GM19351 (cell line): Measurements from ENCODE around the gene SLC35F3.

Source experiments
- ATAC-seq: cut with Tn5 transposase; IDR thresholded peaks from one replicate; pipeline ENCODE4 v1.9.1; 2021; ENCODE audit warnings: mild to moderate bottlenecking, moderate library complexity; ENCODE audit not compliant: unreplicated experiment

SLC35F3 gene

GRCh38 chr1:234216116-234216703 lies 311.7 kb downstream of the SLC35F3 start:
- peak; percentile 24 for ATAC-seq

GRCh38 chr1:234217316-234217840 lies 312.9 kb downstream of the SLC35F3 start:
- no peak for ATAC-seq

GRCh38 chr1:234218078-234218477 lies 313.6 kb downstream of the SLC35F3 start:
- no peak for ATAC-seq

GRCh38 chr1:234219711-234220110 lies 315.2 kb downstream of the SLC35F3 start:
- no peak for ATAC-seq

GRCh38 chr1:234221601-234222000 lies 317.1 kb downstream of the SLC35F3 start:
- ATAC-seq = no peak

GRCh38 chr1:234222561-234223280 lies 318.2 kb downstream of the SLC35F3 start:
- ATAC-seq = no peak

- ATAC-seq = no peak
These were observed 321.8 kb downstream of the SLC35F3 start for GRCh38 chr1:234226113-234226818.

GRCh38 chr1:234226819-234227165 lies 322.3 kb downstream of the SLC35F3 start:
- no peak for ATAC-seq

GRCh38 chr1:234229581-234230387 lies 325.3 kb downstream of the SLC35F3 start:
- no peak for ATAC-seq

- peak; percentile 86 for ATAC-seq
These were observed 326.0 kb downstream of the SLC35F3 start for GRCh38 chr1:234230414-234230862.

- ATAC-seq = no peak
These were observed 326.8 kb downstream of the SLC35F3 start for GRCh38 chr1:234231061-234231892.

GRCh38 chr1:234231893-234232276 lies 327.4 kb downstream of the SLC35F3 start:
- no peak for ATAC-seq

GRCh38 chr1:234234199-234234598 lies 329.7 kb downstream of the SLC35F3 start:
- no peak for ATAC-seq

- no peak for ATAC-seq
These were observed 331.0 kb downstream of the SLC35F3 start for GRCh38 chr1:234235434-234235881.

GRCh38 chr1:234237393-234237792 lies 332.9 kb downstream of the SLC35F3 start:
- no peak for ATAC-seq

GRCh38 chr1:234238060-234238459 lies 333.6 kb downstream of the SLC35F3 start:
- no peak for ATAC-seq

GRCh38 chr1:234239515-234239914 lies 335.0 kb downstream of the SLC35F3 start:
- ATAC-seq = no peak

GRCh38 chr1:234239936-234240335 lies 335.5 kb downstream of the SLC35F3 start:
- no peak for ATAC-seq

GRCh38 chr1:234240680-234241079 lies 336.2 kb downstream of the SLC35F3 start:
- no peak for ATAC-seq

- no peak for ATAC-seq
These were observed 337.5 kb downstream of the SLC35F3 start for GRCh38 chr1:234241941-234242490.
